Aorta (tissue), 5 donors: Measurements from ENCODE around the gene FBXL7. TPM values are rescaled to one million over a fixed set of nuclear protein-coding genes. Genes with fewer than 3 reads are reported as not detected.

Experiments
- ATAC-seq: fragments of 200-7000 bp; cut with Tn5 transposase; one replicate; pipeline ENCODE4 v1.9.1; 2022; ENCODE audit warnings: moderate library complexity; ENCODE audit not compliant: low FRiP score
- DNase-seq, 2 donors: peaks; one replicate each; pipeline ENCODE4 v3.0.0-alpha.2; 2020
- H3K27ac ChIP-seq, 2 donors: one replicate each; pipeline ENCODE4 v1.5.1; 2013; ENCODE audit warnings: low read length in 2 of 2, mild to moderate bottlenecking in 2 of 2, moderate library complexity in 2 of 2, control low read depth in 1 of 2, inconsistent platforms in 1 of 2, low read depth in 1 of 2
- H3K27me3 ChIP-seq, 2 donors: one replicate each; pipeline ENCODE4 v1.6.1; 2013; ENCODE audit warnings: control low read depth in 1 of 2, low read length in 1 of 2, mild to moderate bottlenecking in 1 of 2, moderate library complexity in 1 of 2; ENCODE audit not compliant: insufficient read depth in 2 of 2, control insufficient read depth in 1 of 2
- H3K36me3 ChIP-seq, 2 donors: one replicate each; pipeline ENCODE4 v1.6.1; 2013; ENCODE audit warnings: control low read depth in 1 of 2, low read length in 1 of 2, mild to moderate bottlenecking in 1 of 2; ENCODE audit not compliant: insufficient read depth in 2 of 2, control insufficient read depth in 1 of 2
- H3K4me1 ChIP-seq, 2 donors: one replicate each; pipeline ENCODE4 v1.6.1; 2013; ENCODE audit warnings: low read length in 2 of 2, control low read depth in 1 of 2, mild to moderate bottlenecking in 1 of 2, moderate library complexity in 1 of 2; ENCODE audit not compliant: insufficient read depth in 2 of 2, control insufficient read depth in 1 of 2
- H3K4me3 ChIP-seq, 2 donors: one replicate each; pipeline ENCODE4 v1.5.1; 2013; ENCODE audit warnings: low read length in 2 of 2, control low read depth in 1 of 2, mild to moderate bottlenecking in 1 of 2
- H3K9me3 ChIP-seq: one replicate; pipeline ENCODE4 v1.6.1; 2013; ENCODE audit warnings: mild to moderate bottlenecking, low read length; ENCODE audit not compliant: control insufficient read depth
- WGBS, 2 donors: extraction: QIAGEN DNeasy Blood & Tissue Kit; methylation state at CpG; one replicate each; pipeline ENCODE4 v1.1.7; 2013; 5-methylcytosine and 5-hydroxymethylcytosine counted together
- intact Hi-C, 2 donors: fragments of 100-400 bp; cut with DNase I; formaldehyde crosslinking; loops; one replicate each; pipeline versions ENCODE4 v1.14.2 to v1.15.0; 2022
- long read RNA-seq, 2 donors: library from polyadenylated mRNA; unstranded; transcript quantifications; one replicate each; pipeline ENCODE4 v2.0.0, GENCODE V29; 2020 to 2021
- polyA plus RNA-seq, 2 donors: library from polyadenylated mRNA; stranded (reverse); fragments of 200-250 nt; gene quantifications; one replicate each; pipeline ENCODE4 v1.2.3, GENCODE V29; 2013
- total RNA-seq, 2 donors: library from RNA; stranded (reverse); fragmentation: NEBNext Ultra II Directional; extraction: Animal tissue kit (Norgen Biotek cat#: 25700); gene quantifications; one replicate each; pipeline ENCODE4 v1.2.1, GENCODE V29; 2021
- donor health status: healthy with polysubstance abuse.
- donor health status: Bipolar disorder and iron deficiency.
- donor health status: DM: no; HTN: no; CAD: no.
- donor health status: DM: no; HTN: no; CAD: no.
- donor health status: DM: yes; HTN: yes; CAD: no.

FBXL7 gene
- total RNA-seq (10 to 100 TPM; 19.9 to 32.7 TPM), polyA plus RNA-seq (1 to 10 TPM; 3.9 to 9.4 TPM)
- long read RNA-seq, donor 1, partial matches to known transcripts, result 0 of 54 reads
- long read RNA-seq, donor 1, other reads (novel, unspliced or antisense), result 53 of 54 reads
- long read RNA-seq, donor 2, partial matches to known transcripts, result 2 of 84 reads
- long read RNA-seq, donor 2, other reads (novel, unspliced or antisense), result 82 of 84 reads

- Histone ChIP-seq H3K27me3 (no peaks in the 10 kb centered on the region), H3K9me3 (no peaks in the 10 kb centered on the region), H3K36me3 (no peaks in the 10 kb centered on the region), H3K27ac (peak within 1 kb of the TSS; percentile 46 to 60), H3K4me3 (peak within 1 kb of the TSS; percentile 89 to 98), H3K4me1 (peaks cover 1 to 4% of the 10 kb centered on the region in 2 donors)
- DNase-seq, result peak; percentile 88 to 94
- ATAC-seq, result peak; percentile 90
- intact Hi-C loops, result loop anchor here (5.0 to 10.0 kb wide), 4 partner anchors 135 to 395 kb away; no protein-coding TSS in a partner anchor
- 1% methylated on average over 52 to 60 of the region's 60 CpGs for WGBS, 2 donors
Observed at GRCh38 chr5:15499528-15500324, at the start of gene FBXL7. Gene FBXL7, plus strand, starts transcription at chr5:15500180.

DNA sequence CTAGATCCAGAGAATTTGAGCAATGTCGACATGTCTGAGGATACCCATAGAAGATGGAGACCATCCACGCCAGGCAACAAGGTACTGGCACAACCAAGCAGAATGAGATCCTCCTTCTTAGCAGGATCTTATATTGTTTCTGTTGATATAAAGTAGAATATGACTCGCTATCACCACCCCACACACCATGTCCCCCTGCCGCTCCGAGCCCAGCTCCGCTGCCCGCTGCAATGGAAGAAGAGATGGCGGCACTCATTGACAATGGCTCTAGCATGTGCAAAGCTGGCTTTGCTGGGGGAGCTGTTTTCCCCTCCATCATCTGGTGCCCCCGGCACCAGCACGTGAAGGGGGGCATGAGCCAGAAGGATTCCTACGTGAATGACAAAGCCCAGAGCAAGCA is 49.5 kb upstream of the FBXL7 start:
- Histone ChIP-seq H3K4me3 (no peak overlapping the region), H3K27me3 (no peaks in the 10 kb centered on the region), H3K27ac (no peak overlapping the region), H3K4me1 (no peaks in the 10 kb centered on the region), H3K9me3 (no peaks in the 10 kb centered on the region), H3K36me3 (no peaks in the 10 kb centered on the region)
- ATAC-seq (no peak), DNase-seq (no peak)
- 96 to 97% methylated on average over 11 of the region's 11 CpGs for WGBS, 2 donors
- intact Hi-C loops, result no loop called here

DNA sequence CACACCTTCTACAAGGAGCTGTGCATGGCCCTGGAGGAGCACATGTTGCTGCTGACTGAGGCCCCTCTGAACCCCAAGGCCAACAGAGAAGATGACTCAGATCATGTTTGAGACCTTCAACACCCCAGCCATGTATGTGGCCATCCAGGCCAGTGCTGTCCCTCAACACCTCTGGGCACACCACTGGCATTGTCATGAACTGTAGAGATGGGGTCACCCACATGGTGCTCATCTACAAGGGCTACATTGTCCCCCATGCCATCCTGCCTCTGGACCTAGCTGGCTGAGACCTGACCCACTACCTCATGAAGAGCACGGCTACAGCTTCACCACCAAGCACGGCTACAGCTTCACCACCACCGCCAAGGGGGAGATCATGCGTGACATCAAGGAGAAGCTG is 49.0 kb upstream of the FBXL7 start:
- Histone ChIP-seq H3K9me3 (no peaks in the 10 kb centered on the region), H3K27me3 (no peaks in the 10 kb centered on the region), H3K4me3 (no peak overlapping the region), H3K36me3 (no peaks in the 10 kb centered on the region), H3K27ac (no peak overlapping the region), H3K4me1 (no peaks in the 10 kb centered on the region)
- 98% methylated on average over 4 of the region's 4 CpGs for WGBS, 2 donors
- no peak for DNase-seq
- intact Hi-C loops, result no loop called here
- no peak for ATAC-seq

GRCh38 chr5:15452030-15452429 is 48.0 kb upstream of the FBXL7 start:
- Histone ChIP-seq H3K9me3 (no peaks in the 10 kb centered on the region), H3K27ac (no peak overlapping the region), H3K4me3 (no peak overlapping the region), H3K36me3 (no peaks in the 10 kb centered on the region), H3K27me3 (no peaks in the 10 kb centered on the region), H3K4me1 (no peaks in the 10 kb centered on the region)
- WGBS, 2 donors, result 7 to 31% methylated on average over 1 of the region's 1 CpG
- no peak for ATAC-seq
- DNase-seq, result no peak
- intact Hi-C loops, result no loop called here

- Histone ChIP-seq H3K4me1 (no peaks in the 10 kb centered on the region), H3K36me3 (no peaks in the 10 kb centered on the region), H3K27ac (no peak overlapping the region), H3K9me3 (no peaks in the 10 kb centered on the region), H3K4me3 (no peak overlapping the region), H3K27me3 (no peaks in the 10 kb centered on the region)
- ATAC-seq, result no peak
- intact Hi-C loops, result no loop called here
- 15 to 19% methylated on average over 1 of the region's 1 CpG for WGBS, 2 donors
- no peak for DNase-seq
Observed at GRCh38 chr5:15452781-15453180, 47.2 kb upstream of the FBXL7 start.

GRCh38 chr5:15459200-15459599 is 40.8 kb upstream of the FBXL7 start:
- WGBS, 2 donors, result 78 to 86% methylated on average over 1 of the region's 1 CpG
- no peaks in the 10 kb centered on the region for H3K27me3 ChIP-seq
- no peak overlapping the region for H3K27ac ChIP-seq
- intact Hi-C loops, result no loop called here
- no peaks in the 10 kb centered on the region for H3K4me1 ChIP-seq
- H3K4me3 ChIP-seq, result no peak overlapping the region
- no peaks in the 10 kb centered on the region for H3K9me3 ChIP-seq
- no peaks in the 10 kb centered on the region for H3K36me3 ChIP-seq
- DNase-seq (no peak), ATAC-seq (no peak)

GRCh38 chr5:15463231-15463980 is 36.6 kb upstream of the FBXL7 start:
- Histone ChIP-seq H3K9me3 (no peaks in the 10 kb centered on the region), H3K27ac (no peak overlapping the region), H3K36me3 (no peaks in the 10 kb centered on the region), H3K27me3 (no peaks in the 10 kb centered on the region), H3K4me3 (peak overlapping the region in 1 of 2 donors; percentile 8), H3K4me1 (no peaks in the 10 kb centered on the region)
- WGBS, 2 donors, result 66 to 72% methylated on average over 3 of the region's 3 CpGs
- ATAC-seq (no peak), DNase-seq (no peak)
- intact Hi-C loops, result no loop called here

DNA sequence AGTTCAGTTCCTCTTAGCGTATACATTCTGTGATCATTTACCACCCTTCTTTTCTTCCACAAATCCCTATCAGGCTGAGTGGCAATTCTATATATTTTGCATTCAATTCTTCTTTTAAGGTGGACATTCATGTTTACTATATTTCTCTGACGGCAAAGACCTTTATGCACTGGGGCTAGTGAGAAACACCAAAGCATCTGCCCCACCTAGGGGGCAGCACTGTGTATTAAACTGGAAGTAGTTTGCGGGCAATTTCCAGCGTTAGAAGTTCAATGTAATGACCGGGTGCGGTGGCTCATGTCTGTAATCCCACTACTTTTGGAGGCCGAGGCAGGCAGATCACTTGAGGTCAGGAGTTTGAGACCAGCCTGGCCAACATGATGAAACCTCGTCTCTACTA is 27.9 kb upstream of the FBXL7 start:
- intact Hi-C loops, result no loop called here
- no peak for DNase-seq
- 94 to 96% methylated on average over 8 of the region's 8 CpGs for WGBS, 2 donors

More for the DNA sequence above, 27.9 kb upstream of the FBXL7 start:
- no peaks in the 10 kb centered on the region for H3K27me3 ChIP-seq
- no peak overlapping the region for H3K4me3 ChIP-seq
- ATAC-seq, result no peak
- no peaks in the 10 kb centered on the region for H3K36me3 ChIP-seq
- no peaks in the 10 kb centered on the region for H3K9me3 ChIP-seq
- no peak overlapping the region for H3K27ac ChIP-seq
- H3K4me1 ChIP-seq, result no peaks in the 10 kb centered on the region
